Measurements from ENCODE around the gene HS3ST4. TPM values are rescaled to one million over a fixed set of nuclear protein-coding genes. Genes with fewer than 3 reads are reported as not detected.
"Not testable (repeated sequence)": the region's sequence is repeated elsewhere in the genome, so short reads cannot be mapped to it uniquely, and the experiment has no call there.

HS3ST4 gene
- total RNA-seq, 2 donors from 2014 or later: 4.7 to 5.0 TPM

- no peaks in the 10 kb centered on the region for H3K36me3 ChIP-seq (ENCODE audit: control insufficient read depth, insufficient read depth, low read length)
- Mint-ChIP-seq H3K27ac (no peak overlapping the region), H3K36me3 (ENCODE audit: low read depth) (no peaks in the 10 kb centered on the region), H3K9me3 (no peaks in the 10 kb centered on the region), H3K4me1 (peaks cover 27% of the 10 kb centered on the region), H3K4me3 (no peak overlapping the region), H3K27me3 (ENCODE audit: insufficient read depth) (no peaks in the 10 kb centered on the region)
- DNase-seq: no peak
- no peak overlapping the region for H3K4me3 ChIP-seq (ENCODE audit: low read length)
- H3K4me1 ChIP-seq (ENCODE audit: control insufficient read depth, insufficient read depth, low read length): peaks cover 3% of the 10 kb centered on the region
- H3K9me3 ChIP-seq (ENCODE audit: control insufficient read depth, low read length): no peaks in the 10 kb centered on the region
- no peak overlapping the region for H3K9ac ChIP-seq (ENCODE audit: extremely low read depth, low read length, poor library complexity, severe bottlenecking)
- 92 to 100% methylated on average over 2 of the region's 2 CpGs for WGBS, 2 experiments (ENCODE audit: insufficient coverage in 1 of 2, insufficient read length in 1 of 2)
- H3K27me3 ChIP-seq (ENCODE audit: control insufficient read depth, insufficient read depth, low read length, poor library complexity, severe bottlenecking): no peaks in the 10 kb centered on the region
- TF ChIP-seq, protein P1, sequence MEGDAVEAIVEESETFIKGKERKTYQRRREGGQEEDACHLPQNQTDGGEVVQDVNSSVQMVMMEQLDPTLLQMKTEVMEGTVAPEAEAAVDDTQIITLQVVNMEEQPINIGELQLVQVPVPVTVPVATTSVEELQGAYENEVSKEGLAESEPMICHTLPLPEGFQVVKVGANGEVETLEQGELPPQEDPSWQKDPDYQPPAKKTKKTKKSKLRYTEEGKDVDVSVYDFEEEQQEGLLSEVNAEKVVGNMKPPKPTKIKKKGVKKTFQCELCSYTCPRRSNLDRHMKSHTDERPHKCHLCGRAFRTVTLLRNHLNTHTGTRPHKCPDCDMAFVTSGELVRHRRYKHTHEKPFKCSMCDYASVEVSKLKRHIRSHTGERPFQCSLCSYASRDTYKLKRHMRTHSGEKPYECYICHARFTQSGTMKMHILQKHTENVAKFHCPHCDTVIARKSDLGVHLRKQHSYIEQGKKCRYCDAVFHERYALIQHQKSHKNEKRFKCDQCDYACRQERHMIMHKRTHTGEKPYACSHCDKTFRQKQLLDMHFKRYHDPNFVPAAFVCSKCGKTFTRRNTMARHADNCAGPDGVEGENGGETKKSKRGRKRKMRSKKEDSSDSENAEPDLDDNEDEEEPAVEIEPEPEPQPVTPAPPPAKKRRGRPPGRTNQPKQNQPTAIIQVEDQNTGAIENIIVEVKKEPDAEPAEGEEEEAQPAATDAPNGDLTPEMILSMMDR (conservative IDR thresholded peaks at IDR 0.05): no peak
- no peak overlapping the region for H3K27ac ChIP-seq (ENCODE audit: low read depth, low read length)
Measured at GRCh38 chr16:25764466-25764865, 72.7 kb downstream of the HS3ST4 start.

GRCh38 chr16:25771216-25771615 lies 79.5 kb downstream of the HS3ST4 start:
- H3K27me3 Mint-ChIP-seq (ENCODE audit: insufficient read depth): no peaks in the 10 kb centered on the region
- Histone ChIP-seq H3K9ac (ENCODE audit: extremely low read depth, low read length, poor library complexity, severe bottlenecking) (no peak overlapping the region), H3K36me3 (ENCODE audit: control insufficient read depth, insufficient read depth, low read length) (no peaks in the 10 kb centered on the region), H3K4me1 (ENCODE audit: control insufficient read depth, insufficient read depth, low read length) (peaks cover 5% of the 10 kb centered on the region), H3K9me3 (ENCODE audit: control insufficient read depth, low read length) (peaks cover 12% of the 10 kb centered on the region), H3K4me3 (ENCODE audit: low read length) (no peak overlapping the region), H3K27me3 (ENCODE audit: control insufficient read depth, insufficient read depth, low read length, poor library complexity, severe bottlenecking) (no peaks in the 10 kb centered on the region), H3K27ac (ENCODE audit: low read depth, low read length) (no peak overlapping the region)
- TF ChIP-seq, protein P1 (conservative IDR thresholded peaks at IDR 0.05): no peak
- H3K4me3 Mint-ChIP-seq: no peak overlapping the region
- peaks cover 57% of the 10 kb centered on the region for H3K4me1 Mint-ChIP-seq
- H3K9me3 Mint-ChIP-seq: no peaks in the 10 kb centered on the region
- WGBS, 2 experiments (ENCODE audit: insufficient coverage in 1 of 2, insufficient read length in 1 of 2): 96% methylated on average over 1 of the region's 1 CpG; no CpG with 5 or more reads in 1 of the 2 experiments
- DNase-seq: no peak
- H3K36me3 Mint-ChIP-seq (ENCODE audit: low read depth): no peaks in the 10 kb centered on the region
- H3K27ac Mint-ChIP-seq: no peak overlapping the region

GRCh38 chr16:25771812-25772568 lies 80.2 kb downstream of the HS3ST4 start:
- no peaks in the 10 kb centered on the region for H3K27me3 Mint-ChIP-seq (ENCODE audit: insufficient read depth)
- no peaks in the 10 kb centered on the region for H3K9me3 Mint-ChIP-seq
- TF ChIP-seq, protein P1 (conservative IDR thresholded peaks at IDR 0.05): no peak
- H3K4me1 ChIP-seq (ENCODE audit: control insufficient read depth, insufficient read depth, low read length): peaks cover 2% of the 10 kb centered on the region
- H3K36me3 ChIP-seq (ENCODE audit: control insufficient read depth, insufficient read depth, low read length): no peaks in the 10 kb centered on the region
- peaks cover 12% of the 10 kb centered on the region for H3K9me3 ChIP-seq (ENCODE audit: control insufficient read depth, low read length)
- H3K4me3 Mint-ChIP-seq: no peak overlapping the region
- no peaks in the 10 kb centered on the region for H3K36me3 Mint-ChIP-seq (ENCODE audit: low read depth)
- H3K27ac Mint-ChIP-seq: no peak overlapping the region
- DNase-seq: no peak
- no peak overlapping the region for H3K9ac ChIP-seq (ENCODE audit: extremely low read depth, low read length, poor library complexity, severe bottlenecking)
- WGBS, 2 experiments (ENCODE audit: insufficient coverage in 1 of 2, insufficient read length in 1 of 2): 91 to 100% methylated on average over 3 to 5 of the region's 5 CpGs
- no peaks in the 10 kb centered on the region for H3K27me3 ChIP-seq (ENCODE audit: control insufficient read depth, insufficient read depth, low read length, poor library complexity, severe bottlenecking)
- peaks cover 59% of the 10 kb centered on the region for H3K4me1 Mint-ChIP-seq
- H3K27ac ChIP-seq (ENCODE audit: low read depth, low read length): no peak overlapping the region
- H3K4me3 ChIP-seq (ENCODE audit: low read length): no peak overlapping the region

GRCh38 chr16:25776214-25776613 lies 84.5 kb downstream of the HS3ST4 start:
- not testable (repeated sequence) for H3K27me3 ChIP-seq (ENCODE audit: control insufficient read depth, insufficient read depth, low read length, poor library complexity, severe bottlenecking); H3K9ac ChIP-seq (ENCODE audit: extremely low read depth, low read length, poor library complexity, severe bottlenecking); H3K36me3 ChIP-seq (ENCODE audit: control insufficient read depth, insufficient read depth, low read length); H3K9me3 Mint-ChIP-seq; H3K27me3 Mint-ChIP-seq (ENCODE audit: insufficient read depth); H3K27ac Mint-ChIP-seq; DNase-seq; H3K36me3 Mint-ChIP-seq (ENCODE audit: low read depth); H3K4me3 Mint-ChIP-seq; H3K4me3 ChIP-seq (ENCODE audit: low read length); H3K4me1 ChIP-seq (ENCODE audit: control insufficient read depth, insufficient read depth, low read length); H3K27ac ChIP-seq (ENCODE audit: low read depth, low read length)
- H3K4me1 Mint-ChIP-seq: peaks cover 34% of the 10 kb centered on the region
- 99 to 100% methylated on average over 2 of the region's 2 CpGs for WGBS, 2 experiments (ENCODE audit: insufficient coverage in 1 of 2, insufficient read length in 1 of 2)
- H3K9me3 ChIP-seq (ENCODE audit: control insufficient read depth, low read length): peaks cover 16% of the 10 kb centered on the region
